Stimulated activated CD8-positive, alpha-beta memory T cell treated with anti-CD3 and anti-CD28 coated beads, Interleukin-15, amount 100 ng/mL, for 48 hours (primary cell): ENCODE measurements around the gene MTHFD2.
A peak's percentile ranks its signal among the peaks of the same experiment; 100 is the strongest.
"Not testable (repeated sequence)": the region's sequence is repeated elsewhere in the genome, so short reads cannot be mapped to it uniquely, and the experiment has no call there.

Experiments used
- DNase-seq, 2 donors: peaks; one replicate each; pipeline ENCODE4 v3.0.0-alpha.2; 2020; ENCODE audit warnings: low read depth in 2 of 2

The MTHFD2 gene

GRCh38 chr2:74228772-74229171 is 30.4 kb downstream of the MTHFD2 start:
- DNase-seq = no peak

GRCh38 chr2:74229865-74230264 is 31.4 kb downstream of the MTHFD2 start:
- not testable (repeated sequence) for DNase-seq

GRCh38 chr2:74232426-74232825 is 34.0 kb downstream of the MTHFD2 start:
- DNase-seq = no peak

- DNase-seq = no peak
These were observed 35.2 kb downstream of the MTHFD2 start for GRCh38 chr2:74233648-74234047.

- no peak for DNase-seq
These were observed 36.6 kb downstream of the MTHFD2 start for GRCh38 chr2:74235041-74235440.

GRCh38 chr2:74238879-74239278 is 40.5 kb downstream of the MTHFD2 start:
- no peak for DNase-seq

- DNase-seq = no peak
These were observed 40.9 kb downstream of the MTHFD2 start for GRCh38 chr2:74239346-74239745.

- DNase-seq = no peak
These were observed 44.1 kb downstream of the MTHFD2 start for GRCh38 chr2:74242354-74243071.

GRCh38 chr2:74244286-74244685 is 45.9 kb downstream of the MTHFD2 start:
- no peak for DNase-seq

- DNase-seq = no peak
These were observed 48.2 kb downstream of the MTHFD2 start for GRCh38 chr2:74246496-74247195.

- DNase-seq = no peak
These were observed 51.1 kb downstream of the MTHFD2 start for GRCh38 chr2:74249406-74250122.

- DNase-seq = peak; percentile 21 to 22
These were observed 51.8 kb downstream of the MTHFD2 start for GRCh38 chr2:74250189-74250631.

- DNase-seq = no peak
These were observed 53.6 kb downstream of the MTHFD2 start for GRCh38 chr2:74252036-74252435.

- DNase-seq = no peak
These were observed 54.4 kb downstream of the MTHFD2 start for GRCh38 chr2:74252862-74253261.

- DNase-seq = no peak
These were observed 55.0 kb downstream of the MTHFD2 start for GRCh38 chr2:74253306-74253970.

- no peak for DNase-seq
These were observed 55.5 kb downstream of the MTHFD2 start for GRCh38 chr2:74253971-74254310.

GRCh38 chr2:74255660-74256213 is 57.3 kb downstream of the MTHFD2 start:
- no peak for DNase-seq

GRCh38 chr2:74259191-74259590 is 60.8 kb downstream of the MTHFD2 start:
- no peak for DNase-seq

GRCh38 chr2:74259733-74260132 is 61.3 kb downstream of the MTHFD2 start:
- no peak for DNase-seq

GRCh38 chr2:74260495-74260894 is 62.1 kb downstream of the MTHFD2 start:
- no peak for DNase-seq

GRCh38 chr2:74261204-74261864 is 62.9 kb downstream of the MTHFD2 start:
- DNase-seq = no peak
